Endothelial cell of umbilical vein (primary cell): ENCODE measurements around the gene IL34. TPM values are rescaled to one million over a fixed set of nuclear protein-coding genes. Genes with fewer than 3 reads are reported as not detected.

ENCODE experiments used
- BruUV-seq: library from RNA; stranded (reverse); fragments of 400-500 nt; replicated peaks from 2 replicates; lab custom pipeline; 2021; lab: Mats Ljungman, UMichigan
- CTCF ChIA-PET: fragments of 300-600, 350-600 bp; sonication (Branson Sonifier 250); formaldehyde crosslinking; loops from one replicate; lab custom pipeline; 2021; ENCODE audit warnings: antibody characterized with exemption, inconsistent platforms; lab: Charles Lee
- POLR2A ChIA-PET: fragments of 300-600, 350-600 bp; sonication (Branson Sonifier 250); formaldehyde crosslinking; loops from one replicate; lab custom pipeline; 2021; ENCODE audit warnings: antibody characterized with exemption, inconsistent platforms; lab: Charles Lee
- DNase-seq: peaks from one replicate; pipeline ENCODE4 v3.0.0-alpha.2; 2011; ENCODE audit warnings: low read depth, low spot score
- FAIRE-seq: peaks from 2 replicates; lab custom pipeline; 2011; peaks lifted over from hg19 to GRCh38; lab: Jason Lieb, UNC
- H2AFZ ChIP-seq: 2 replicates; pipeline ENCODE4 v1.6.0; 2012; ENCODE audit warnings: low read depth, low read length, control low read depth, inconsistent platforms
- H3K27ac ChIP-seq: 2 replicates; pipeline ENCODE4 v1.5.1; 2011; ENCODE audit warnings: low read depth, mild to moderate bottlenecking, control low read depth, low read length, moderate library complexity; ENCODE audit not compliant: insufficient read depth
- H3K27me3 ChIP-seq, 2 experiments: 2 replicates each; pipeline versions ENCODE4 v1.6.0 to v1.6.1; 2011; ENCODE audit warnings: low read length in 2 of 2, mixed read lengths in 1 of 2; ENCODE audit not compliant: control insufficient read depth in 2 of 2, insufficient read depth in 2 of 2
- H3K36me3 ChIP-seq, 2 experiments: 2 replicates in 1 of 2; 3 replicates in 1 of 2; pipeline ENCODE4 v1.5.1; 2011; ENCODE audit warnings: low read length in 2 of 2, mild to moderate bottlenecking in 1 of 2, moderate library complexity in 1 of 2; ENCODE audit not compliant: control insufficient read depth in 2 of 2, insufficient read depth in 2 of 2; ENCODE audit errors: extremely low read depth in 1 of 2
- H3K4me1 ChIP-seq: 3 replicates; pipeline ENCODE4 v1.5.1; 2011; ENCODE audit warnings: mild to moderate bottlenecking, low read length; ENCODE audit not compliant: control insufficient read depth, insufficient read depth; ENCODE audit errors: extremely low read depth
- H3K4me2 ChIP-seq: 2 replicates; pipeline ENCODE4 v1.6.1; 2011; ENCODE audit warnings: low read length, control low read depth, mixed read lengths; ENCODE audit not compliant: insufficient read depth
- H3K4me3 ChIP-seq, 3 experiments: fragments of 200-600 bp in 1 of 3; sonication (generic), shearing (Covaris generic) in 1 of 3; replicated peaks in 1 of 3; 2 replicates each; pipeline ENCODE4 v1.5.1; 2011 to 2016; ENCODE audit warnings: control low read depth in 3 of 3, low read length in 3 of 3, mild to moderate bottlenecking in 2 of 3, inconsistent platforms in 1 of 3, low read depth in 1 of 3, moderate library complexity in 1 of 3; ENCODE audit not compliant: insufficient read depth in 1 of 3
- H3K79me2 ChIP-seq: 2 replicates; pipeline ENCODE4 v1.6.0; 2012; ENCODE audit warnings: low read length, inconsistent platforms; ENCODE audit not compliant: control insufficient read depth, insufficient read depth
- H3K9ac ChIP-seq: replicated peaks from 2 replicates; pipeline ENCODE3; 2011; ENCODE audit warnings: low read length, control low read depth; ENCODE audit not compliant: insufficient read depth; ENCODE audit errors: extremely low read depth
- H3K9me1 ChIP-seq: replicated peaks from 3 replicates; pipeline ENCODE4 v1.6.0; 2011; ENCODE audit warnings: mild to moderate bottlenecking, low read length; ENCODE audit not compliant: control insufficient read depth, insufficient read depth; ENCODE audit errors: extremely low read depth
- H3K9me3 ChIP-seq: replicated peaks from 2 replicates; pipeline ENCODE4 v1.5.1; 2012; ENCODE audit warnings: low read length, inconsistent platforms; ENCODE audit not compliant: control insufficient read depth, insufficient read depth
- H4K20me1 ChIP-seq: replicated peaks from 2 replicates; pipeline ENCODE3; 2011; ENCODE audit warnings: mild to moderate bottlenecking, low read length; ENCODE audit not compliant: control insufficient read depth, insufficient read depth; ENCODE audit errors: extremely low read depth
- CTCF ChIP-seq, 2 donors: IDR thresholded peaks; 1 replicate in 1 of 2; 2 replicates in 1 of 2; pipeline ENCODE4 v1.5.1; 2011; ENCODE audit warnings: low read length in 2 of 2, mild to moderate bottlenecking in 2 of 2, moderate library complexity in 2 of 2, control low read depth in 1 of 2, inconsistent platforms in 1 of 2, low read depth in 1 of 2; ENCODE audit not compliant: insufficient read depth in 1 of 2; ENCODE audit errors: extremely low read depth in 1 of 2
- EZH2 ChIP-seq: IDR thresholded peaks from 2 replicates; pipeline ENCODE4 v1.6.1; 2012; ENCODE audit warnings: borderline replicate concordance, low read depth, mild to moderate bottlenecking, moderate library complexity, low read length, inconsistent platforms; ENCODE audit not compliant: severe bottlenecking
- FOS ChIP-seq: IDR thresholded peaks from 2 replicates; pipeline ENCODE4 v1.6.1; 2011; ENCODE audit warnings: mild to moderate bottlenecking, low read length, moderate library complexity, borderline replicate concordance; ENCODE audit not compliant: insufficient read depth
- GATA2 ChIP-seq: IDR thresholded peaks from 2 replicates; pipeline ENCODE4 v1.7.0; 2011; ENCODE audit warnings: low read depth, mild to moderate bottlenecking, moderate library complexity, mixed read lengths, low read length; ENCODE audit not compliant: insufficient read length, insufficient read depth
- JUN ChIP-seq: IDR thresholded peaks from 2 replicates; pipeline ENCODE4 v1.6.1; 2011; ENCODE audit warnings: borderline replicate concordance, low read depth; ENCODE audit not compliant: insufficient read length, insufficient read depth
- MYC ChIP-seq: IDR thresholded peaks from one replicate; pipeline ENCODE4 v1.6.1; 2011; ENCODE audit warnings: mild to moderate bottlenecking, low read depth, low read length
- POLR2A ChIP-seq: IDR thresholded peaks from 2 replicates; pipeline ENCODE4 v1.6.1; 2012; ENCODE audit warnings: low read depth, mild to moderate bottlenecking, control low read depth, low read length
- POLR2AphosphoS5 ChIP-seq: IDR thresholded peaks from 2 replicates; pipeline ENCODE4 v1.6.1; 2012; ENCODE audit warnings: low read depth, mild to moderate bottlenecking, control low read depth, low read length, moderate library complexity; ENCODE audit not compliant: insufficient read depth
- dilution Hi-C: fragments of 300-500 bp; cut with MboI; formaldehyde crosslinking; loops from one replicate; pipeline ENCODE4 v1.15.0; 2019; ENCODE audit warnings: low sequenced_read_pairs; ENCODE audit not compliant: extremely low pct_ligation_motif_present
- intact Hi-C: fragments of 100-400 bp; cut with micrococcal nuclease; formaldehyde crosslinking; loops from one replicate; pipeline ENCODE4 v1.10.0; 2022
- polyA plus RNA-seq, 4 experiments: library from polyadenylated mRNA; depleted of rRNA in 3 of 4; stranded (reverse) in 3 of 4; unstranded in 1 of 4; fragments of >200 nt; gene quantifications; 2 replicates each; pipeline versions ENCODE4 v1.2.1 to v1.2.3, GENCODE V29; 2011 to 2012; ENCODE audit warnings: missing spikeins in 1 of 4
- total RNA-seq: library from RNA; stranded (reverse); gene quantifications from 2 replicates; pipeline ENCODE4 v1.2.3, GENCODE V29; 2021
- TF ChIP-seq, protein P1 (sequence below): IDR thresholded peaks from 2 replicates; pipeline ENCODE4 v1.6.1; 2011; ENCODE audit not compliant: insufficient read depth, insufficient read length

Gene IL34
- total and polyA plus RNA-seq, 2 donors (not counting 3 experiments of a cell fraction or from before 2014, with no cell fraction given), result 0.88 to 0.97 TPM

DNA sequence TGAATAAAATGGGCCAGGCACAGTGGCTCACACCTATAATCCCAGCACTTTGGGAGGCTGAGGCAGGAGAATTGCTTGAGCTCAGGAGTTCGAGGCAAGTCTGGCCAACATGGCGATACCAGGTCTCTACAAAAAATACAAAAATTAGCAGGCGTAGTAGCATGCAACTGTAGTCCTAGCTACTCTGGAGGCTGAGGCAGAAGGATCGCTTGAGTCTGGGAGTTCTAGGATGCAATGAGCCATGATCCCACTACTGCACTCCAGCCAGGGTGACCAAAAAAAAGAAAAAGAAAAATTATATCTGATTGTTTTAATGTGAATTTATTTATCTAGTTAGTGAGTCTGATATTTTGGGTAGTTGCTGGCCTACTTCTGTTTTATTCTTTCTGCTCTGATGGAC lies 7.0 kb downstream of the IL34 start:
- Histone ChIP-seq H3K9ac (no peak overlapping the region), H3K4me1 (no peaks in the 10 kb centered on the region), H3K27me3 (no peaks in the 10 kb centered on the region), H3K9me1 (no peaks in the 10 kb centered on the region), H3K4me2 (no peak overlapping the region), H3K27ac (no peak overlapping the region), H2AFZ (no peak overlapping the region), H3K36me3 (no peaks in the 10 kb centered on the region), H3K79me2 (no peaks in the 10 kb centered on the region), H4K20me1 (no peaks in the 10 kb centered on the region), H3K9me3 (no peaks in the 10 kb centered on the region), H3K4me3 (no peak overlapping the region)
- no peak for TF ChIP-seq EZH2
- no peak for TF ChIP-seq POLR2A
- TF ChIP-seq FOS, result no peak
- TF ChIP-seq JUN, result no peak
- TF ChIP-seq, protein P1, sequence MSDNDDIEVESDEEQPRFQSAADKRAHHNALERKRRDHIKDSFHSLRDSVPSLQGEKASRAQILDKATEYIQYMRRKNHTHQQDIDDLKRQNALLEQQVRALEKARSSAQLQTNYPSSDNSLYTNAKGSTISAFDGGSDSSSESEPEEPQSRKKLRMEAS, result no peak
- no peak for TF ChIP-seq CTCF (IDR thresholded peaks at IDR 0.05; ENCODE audit: extremely low read depth in 1 of 2, insufficient read depth in 1 of 2, low read depth in 1 of 2, low read length in 2 of 2)
- no peak for TF ChIP-seq MYC
- TF ChIP-seq POLR2AphosphoS5, result no peak
- no peak for TF ChIP-seq GATA2
- ChIA-PET CTCF (interaction anchor here (0.7 to 5.8 kb wide), 32 partner anchors 9 to 365 kb away, joined by 3 to 175 read pairs (median 6); no protein-coding TSS in a partner anchor), POLR2A (interaction anchor here (1.1 kb wide), 1 partner anchor 118 kb away, joined by 4 read pairs; no protein-coding TSS in a partner anchor)
- DNase-seq, result no peak
- no peak for FAIRE-seq
- intact Hi-C loops, result loop anchor here (1.0 to 5.0 kb wide), 8 partner anchors 31 to 322 kb away; no protein-coding TSS in a partner anchor
- BruUV-seq, result no TSS peak
- dilution Hi-C loops, result loop anchor here (25.0 kb wide), 1 partner anchor 116 kb away; no protein-coding TSS in a partner anchor
